ENCODE data around the gene CDH4.

GRCh38 chr20:61590236-61590635, 338.2 kb downstream of the CDH4 start:
- no peak for TF ChIP-seq ZFX (IDR thresholded peaks at IDR 0.05; ENCODE audit: borderline replicate concordance)
- TF ChIP-seq, protein P1, sequence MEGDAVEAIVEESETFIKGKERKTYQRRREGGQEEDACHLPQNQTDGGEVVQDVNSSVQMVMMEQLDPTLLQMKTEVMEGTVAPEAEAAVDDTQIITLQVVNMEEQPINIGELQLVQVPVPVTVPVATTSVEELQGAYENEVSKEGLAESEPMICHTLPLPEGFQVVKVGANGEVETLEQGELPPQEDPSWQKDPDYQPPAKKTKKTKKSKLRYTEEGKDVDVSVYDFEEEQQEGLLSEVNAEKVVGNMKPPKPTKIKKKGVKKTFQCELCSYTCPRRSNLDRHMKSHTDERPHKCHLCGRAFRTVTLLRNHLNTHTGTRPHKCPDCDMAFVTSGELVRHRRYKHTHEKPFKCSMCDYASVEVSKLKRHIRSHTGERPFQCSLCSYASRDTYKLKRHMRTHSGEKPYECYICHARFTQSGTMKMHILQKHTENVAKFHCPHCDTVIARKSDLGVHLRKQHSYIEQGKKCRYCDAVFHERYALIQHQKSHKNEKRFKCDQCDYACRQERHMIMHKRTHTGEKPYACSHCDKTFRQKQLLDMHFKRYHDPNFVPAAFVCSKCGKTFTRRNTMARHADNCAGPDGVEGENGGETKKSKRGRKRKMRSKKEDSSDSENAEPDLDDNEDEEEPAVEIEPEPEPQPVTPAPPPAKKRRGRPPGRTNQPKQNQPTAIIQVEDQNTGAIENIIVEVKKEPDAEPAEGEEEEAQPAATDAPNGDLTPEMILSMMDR (IDR thresholded peaks at IDR 0.05), result no peak
